Measurements from ENCODE around the gene MTHFSD. TPM values are rescaled to one million over a fixed set of nuclear protein-coding genes. Genes with fewer than 3 reads are reported as not detected.

MTHFSD gene
- polyA plus RNA-seq, 1 donor (not counting 4 experiments of a cell fraction or from before 2014, with no cell fraction given): 14.7 TPM

DNA sequence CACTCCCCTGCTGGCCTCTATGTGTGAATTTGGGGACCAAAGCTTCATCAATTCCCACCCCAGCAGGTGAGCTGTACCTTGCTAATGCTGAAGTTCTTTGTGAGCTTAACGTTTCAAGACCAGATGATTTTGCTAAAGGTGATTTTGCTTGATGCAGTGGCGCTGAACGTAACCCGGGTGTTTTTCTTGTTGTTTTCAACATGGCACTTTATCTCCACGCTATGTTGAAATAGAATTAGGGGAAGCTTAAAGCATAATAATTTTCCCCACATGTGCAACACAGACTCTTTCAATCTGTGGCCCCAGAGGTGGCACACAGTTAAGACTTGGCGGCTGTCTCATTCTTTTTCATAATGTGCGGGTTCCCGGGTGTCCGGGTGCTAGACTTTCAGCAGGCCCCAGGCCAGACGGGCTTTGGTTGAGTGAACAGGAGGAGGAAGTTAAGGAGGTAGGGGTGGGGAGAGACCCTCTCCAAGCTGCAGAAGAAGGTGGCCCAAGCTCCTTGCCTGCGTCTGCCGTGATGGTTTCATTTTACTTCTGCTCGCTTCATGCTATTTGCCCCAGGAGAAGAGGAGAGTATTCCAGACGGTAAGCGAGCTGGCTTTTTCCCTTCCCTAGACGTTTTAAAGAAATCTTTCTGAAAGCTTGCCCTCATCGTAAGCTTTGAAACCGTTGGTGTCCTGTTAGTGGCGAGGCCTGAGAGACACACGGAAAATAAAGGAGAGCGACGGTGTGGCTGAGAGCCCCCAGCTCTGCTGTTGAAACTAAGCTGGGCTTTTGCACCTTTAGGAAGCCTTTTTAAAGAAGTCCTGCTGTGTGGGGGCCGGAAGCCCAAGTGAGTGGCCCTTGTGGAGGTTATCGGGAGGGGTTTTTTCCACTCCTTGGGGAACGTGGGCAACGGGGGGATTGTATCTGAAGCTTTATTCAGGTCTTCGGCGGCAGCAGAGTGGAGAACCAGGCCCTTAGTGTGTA, 15.8 kb upstream of the MTHFSD start:
- no peaks in the 10 kb centered on the region for H3K9me1 ChIP-seq (ENCODE audit: control insufficient read depth, extremely low read depth, insufficient read depth, low read length)
- FAIRE-seq (no peak), DNase-seq (ENCODE audit: low read depth, low spot score) (no peak)
- peaks cover 7% of the 10 kb centered on the region for H3K4me1 ChIP-seq (ENCODE audit: control insufficient read depth, extremely low read depth, insufficient read depth, low read length)
- no peak overlapping the region for H3K27ac ChIP-seq (ENCODE audit: control insufficient read depth, insufficient read depth, low read length)
- H3K9me3 ChIP-seq (ENCODE audit: control insufficient read depth, low read depth, low read length): no peaks in the 10 kb centered on the region
- no peaks in the 10 kb centered on the region for H3K79me2 ChIP-seq (ENCODE audit: control insufficient read depth, insufficient read depth, low read length)
- H3K4me3 ChIP-seq (ENCODE audit: control insufficient read depth in 2 of 3, extremely low read depth in 1 of 3, insufficient read depth in 2 of 3, low read depth in 1 of 3, low read length in 3 of 3): no peak overlapping the region
- no peaks in the 10 kb centered on the region for H3K36me3 ChIP-seq (ENCODE audit: control insufficient read depth in 2 of 2, extremely low read depth in 1 of 2, insufficient read depth in 2 of 2, low read length in 2 of 2)
- peaks cover 75% of the 10 kb centered on the region for H3K27me3 ChIP-seq (ENCODE audit: control insufficient read depth, extremely low read depth, insufficient read depth, low read length)
- H2AFZ ChIP-seq (ENCODE audit: control insufficient read depth, low read length): no peak overlapping the region
- no peak overlapping the region for H3K4me2 ChIP-seq (ENCODE audit: control insufficient read depth, extremely low read depth, insufficient read depth, low read depth, low read length)
- TF ChIP-seq EZH2 (IDR thresholded peaks at IDR 0.05; ENCODE audit: low read length) (no peak), CTCF (optimal IDR thresholded peaks at IDR 0.05 in 1 of 3, IDR thresholded peaks at IDR 0.05 in 1 of 3, conservative IDR thresholded peaks at IDR 0.05 in 1 of 3; ENCODE audit: extremely low read depth in 1 of 3, insufficient read depth in 2 of 3, low read length in 3 of 3) (no peak)
- no peak overlapping the region for H3K9ac ChIP-seq (ENCODE audit: control insufficient read depth, extremely low read depth, insufficient read depth, low read length)
- dilution Hi-C loops (cut with MboI; ENCODE audit: extremely low pct_ligation_motif_present, low sequenced_read_pairs): loop anchor here (25.0 kb wide), 1 partner anchor 691 kb away; no protein-coding TSS in a partner anchor
- no peaks in the 10 kb centered on the region for H4K20me1 ChIP-seq (ENCODE audit: control insufficient read depth, extremely low read depth, insufficient read depth, low read length)

DNA sequence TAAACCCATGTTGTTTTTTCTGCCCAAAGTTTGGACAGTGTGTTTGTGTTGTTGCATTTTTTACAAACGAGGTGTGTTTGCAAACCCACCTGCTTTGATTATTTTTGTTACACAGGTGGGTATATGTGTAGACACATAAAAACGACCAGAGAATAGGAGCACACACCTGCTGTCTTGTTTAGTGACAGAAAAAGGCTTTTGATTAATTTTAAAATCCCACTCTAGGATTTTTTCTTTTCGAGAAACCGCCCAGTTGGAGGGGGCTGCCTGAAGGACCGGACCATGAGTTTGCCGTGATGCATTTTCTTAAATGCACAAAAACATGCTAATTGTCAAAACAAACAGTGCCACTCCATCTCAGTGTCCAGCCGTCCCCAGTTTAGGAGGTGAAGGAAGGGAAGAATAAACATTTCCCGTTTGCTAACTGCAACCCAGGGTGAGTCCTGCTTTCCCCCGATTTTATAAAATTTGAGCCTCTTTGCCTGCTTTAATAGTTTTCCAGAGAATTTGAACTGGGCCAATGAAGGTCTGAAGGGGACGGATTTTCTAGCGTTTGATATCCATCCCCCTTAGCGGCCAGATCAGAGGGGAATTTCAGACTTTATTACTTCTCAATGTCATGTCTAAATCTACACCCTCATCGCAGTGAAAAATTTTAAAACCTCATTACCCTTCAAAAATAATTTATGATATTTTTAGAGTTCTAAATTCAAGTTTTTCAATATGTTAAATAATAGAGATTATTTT, 14.8 kb upstream of the MTHFSD start:
- no peak overlapping the region for H3K4me2 ChIP-seq (ENCODE audit: control insufficient read depth, extremely low read depth, insufficient read depth, low read depth, low read length)

More for the DNA sequence above, 14.8 kb upstream of the MTHFSD start:
- DNase-seq (ENCODE audit: low read depth, low spot score) (no peak), FAIRE-seq (no peak)
- Histone ChIP-seq H3K9me1 (ENCODE audit: control insufficient read depth, extremely low read depth, insufficient read depth, low read length) (no peaks in the 10 kb centered on the region), H3K4me1 (ENCODE audit: control insufficient read depth, extremely low read depth, insufficient read depth, low read length) (peaks cover 4% of the 10 kb centered on the region), H3K79me2 (ENCODE audit: control insufficient read depth, insufficient read depth, low read length) (no peaks in the 10 kb centered on the region), H3K27ac (ENCODE audit: control insufficient read depth, insufficient read depth, low read length) (no peak overlapping the region), H4K20me1 (ENCODE audit: control insufficient read depth, extremely low read depth, insufficient read depth, low read length) (no peaks in the 10 kb centered on the region), H3K36me3 (ENCODE audit: control insufficient read depth in 2 of 2, extremely low read depth in 1 of 2, insufficient read depth in 2 of 2, low read length in 2 of 2) (no peaks in the 10 kb centered on the region), H2AFZ (ENCODE audit: control insufficient read depth, low read length) (no peak overlapping the region), H3K9ac (ENCODE audit: control insufficient read depth, extremely low read depth, insufficient read depth, low read length) (no peak overlapping the region), H3K27me3 (ENCODE audit: control insufficient read depth, extremely low read depth, insufficient read depth, low read length) (peaks cover 85% of the 10 kb centered on the region), H3K4me3 (ENCODE audit: control insufficient read depth in 2 of 3, extremely low read depth in 1 of 3, insufficient read depth in 2 of 3, low read depth in 1 of 3, low read length in 3 of 3) (no peak overlapping the region), H3K9me3 (ENCODE audit: control insufficient read depth, low read depth, low read length) (no peaks in the 10 kb centered on the region)
- no peak for TF ChIP-seq CTCF (optimal IDR thresholded peaks at IDR 0.05 in 1 of 3, IDR thresholded peaks at IDR 0.05 in 1 of 3, conservative IDR thresholded peaks at IDR 0.05 in 1 of 3; ENCODE audit: extremely low read depth in 1 of 3, insufficient read depth in 2 of 3, low read length in 3 of 3)
- peak; percentile 31 for TF ChIP-seq EZH2 (IDR thresholded peaks at IDR 0.05; ENCODE audit: low read length)
- dilution Hi-C loops (cut with MboI; ENCODE audit: extremely low pct_ligation_motif_present, low sequenced_read_pairs): loop anchor here (25.0 kb wide), 1 partner anchor 692 kb away; no protein-coding TSS in a partner anchor
